HUES6 (cell line): ENCODE data around the gene COL26A1.

Experiments
- H3K27ac ChIP-seq: 2 replicates; pipeline ENCODE4 v1.7.0; 2013; ENCODE audit warnings: low read depth, mild to moderate bottlenecking, low read length, inconsistent platforms
- H3K27me3 ChIP-seq: 2 replicates; pipeline ENCODE4 v1.6.1; 2013; ENCODE audit warnings: low read length; ENCODE audit not compliant: control insufficient read depth, insufficient read depth
- H3K36me3 ChIP-seq: 2 replicates; pipeline ENCODE4 v1.6.1; 2013; ENCODE audit warnings: low read length; ENCODE audit not compliant: control insufficient read depth, insufficient read depth
- H3K4me1 ChIP-seq: 2 replicates; pipeline ENCODE4 v1.6.1; 2013; ENCODE audit warnings: low read length; ENCODE audit not compliant: control insufficient read depth, insufficient read depth
- H3K4me3 ChIP-seq: 2 replicates; pipeline ENCODE4 v1.5.1; 2013; ENCODE audit warnings: low read depth, low read length
- H3K9ac ChIP-seq: one replicate; pipeline ENCODE4 v1.6.1; 2013; ENCODE audit warnings: mild to moderate bottlenecking, low read length
- H3K9me3 ChIP-seq: 2 replicates; pipeline ENCODE4 v1.6.1; 2013; ENCODE audit warnings: low read depth, low read length; ENCODE audit not compliant: control insufficient read depth, insufficient read depth

Gene COL26A1

DNA sequence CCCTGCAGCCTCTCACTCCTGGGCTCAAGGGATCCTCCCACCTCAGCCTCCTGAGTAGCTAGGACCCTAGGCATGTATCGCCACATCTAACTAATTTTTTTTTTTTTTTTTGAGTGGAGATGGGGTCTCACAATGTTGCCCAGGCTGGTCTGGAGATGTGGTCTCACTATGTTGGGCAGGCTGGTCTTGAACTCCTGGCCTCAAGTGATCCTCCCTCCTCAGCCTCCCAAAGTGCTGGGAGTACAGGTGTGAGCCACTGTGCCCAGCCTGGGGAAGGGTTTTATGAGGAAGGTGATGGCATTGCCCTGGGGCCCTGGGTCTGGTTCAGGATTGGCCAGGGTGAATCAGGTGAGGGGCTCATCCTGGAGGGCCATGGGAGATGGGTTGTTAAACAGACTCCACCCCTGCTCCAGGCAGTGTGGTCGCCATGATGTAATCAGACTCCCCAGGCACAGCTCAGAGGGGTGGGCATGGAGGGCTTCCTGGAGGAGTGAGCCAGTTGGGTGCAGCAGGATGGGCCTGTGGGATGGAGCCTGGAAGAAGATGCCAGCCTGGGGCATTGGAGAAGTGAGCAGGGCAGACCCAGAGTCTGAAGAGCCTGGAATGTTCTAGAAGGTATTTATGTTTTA is 183.7 kb downstream of the COL26A1 start:
- Histone ChIP-seq H3K4me3 (no peak overlapping the region), H3K9me3 (no peaks in the 10 kb centered on the region), H3K27ac (no peak overlapping the region), H3K27me3 (no peaks in the 10 kb centered on the region), H3K9ac (no peak overlapping the region), H3K4me1 (peaks cover 3% of the 10 kb centered on the region; the same call in 1 of the 2 replicates), H3K36me3 (peaks cover 13% of the 10 kb centered on the region)

DNA sequence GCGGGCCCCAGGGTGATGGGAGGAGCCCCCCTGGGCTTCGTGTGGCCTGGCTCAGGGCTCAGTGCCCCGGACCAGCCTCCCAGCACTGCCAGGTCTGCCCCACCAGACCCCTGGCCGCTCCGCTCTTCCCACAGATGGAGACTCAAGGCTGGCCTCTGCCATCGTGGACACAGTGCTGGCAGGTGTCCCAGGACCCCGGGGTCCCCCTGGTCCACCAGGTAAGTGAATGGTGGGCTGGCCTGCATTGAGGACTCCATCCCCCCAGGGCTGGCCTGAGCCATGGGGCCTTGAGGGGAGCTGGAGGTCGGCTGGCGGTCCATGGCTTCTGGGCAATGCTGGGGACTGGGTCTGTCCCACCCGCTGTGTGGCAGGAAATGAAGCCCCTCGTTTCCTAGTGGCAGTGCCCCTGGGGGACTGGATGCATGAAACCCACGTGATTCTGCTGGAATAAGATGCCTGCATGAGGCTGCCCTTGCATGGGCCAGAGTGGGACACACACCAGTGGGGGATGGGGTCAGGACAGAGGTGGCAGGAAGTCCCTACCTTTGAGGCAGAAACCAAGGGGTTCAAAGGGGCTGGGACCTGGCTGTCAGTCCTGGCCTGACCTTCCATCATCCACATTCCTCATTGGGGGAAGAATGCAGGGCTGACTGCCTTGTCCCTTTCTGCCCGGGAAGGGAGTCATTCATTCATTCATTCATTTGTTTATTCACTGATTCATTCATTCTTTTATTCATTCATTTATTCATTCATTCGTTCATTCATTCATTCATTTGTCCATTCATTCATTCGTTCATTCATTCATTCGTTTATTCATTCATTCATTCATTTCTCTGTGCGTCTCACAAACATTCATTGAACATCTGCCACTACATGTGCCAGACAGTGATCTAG is 184.6 kb downstream of the COL26A1 start:
- Histone ChIP-seq H3K9me3 (no peaks in the 10 kb centered on the region), H3K27me3 (no peaks in the 10 kb centered on the region), H3K9ac (no peak overlapping the region), H3K36me3 (peaks cover 13% of the 10 kb centered on the region), H3K27ac (no peak overlapping the region), H3K4me1 (peaks cover 3% of the 10 kb centered on the region; the same call in 1 of the 2 replicates), H3K4me3 (no peak overlapping the region)

DNA sequence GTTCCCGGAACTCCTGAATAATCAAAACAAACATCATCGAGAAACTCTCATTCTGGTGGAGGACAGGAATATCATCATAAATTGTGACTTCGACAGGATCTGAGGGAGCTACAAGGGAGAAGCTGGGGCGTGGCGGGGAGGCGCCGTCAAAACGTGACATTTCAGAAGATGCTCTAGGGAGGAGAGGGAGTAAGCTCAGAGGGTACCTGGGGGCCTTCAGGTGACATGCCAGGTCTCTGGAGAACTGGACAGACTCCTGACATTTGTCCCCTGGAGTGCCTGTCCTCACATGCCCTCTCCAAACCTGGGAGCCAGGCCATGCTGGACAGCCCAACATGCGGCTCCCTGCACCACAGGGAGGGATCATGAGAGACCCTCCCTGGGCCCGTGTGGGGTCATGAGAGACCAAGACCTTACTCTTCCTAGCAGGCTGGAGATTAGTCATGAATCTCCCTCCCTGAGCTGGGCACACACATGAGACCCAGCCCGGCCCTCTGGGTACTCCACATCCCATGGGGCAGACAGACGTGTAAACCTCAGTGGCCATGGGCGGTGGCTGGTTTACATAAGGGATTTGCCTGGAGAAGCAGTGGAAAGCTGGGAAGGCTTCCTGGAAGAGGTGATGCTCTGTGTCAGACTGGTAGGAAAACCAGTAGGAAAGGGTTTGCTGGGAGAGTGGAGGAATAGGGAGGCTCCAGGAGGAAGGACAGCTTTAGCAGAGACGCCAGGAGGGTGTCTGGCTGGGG is 185.4 kb downstream of the COL26A1 start:
- peaks cover 13% of the 10 kb centered on the region for H3K36me3 ChIP-seq
- H3K4me3 ChIP-seq: no peak overlapping the region
- peaks cover 3% of the 10 kb centered on the region; the same call in 1 of the 2 replicates for H3K4me1 ChIP-seq
- H3K27ac ChIP-seq: no peak overlapping the region
- H3K9ac ChIP-seq: no peak overlapping the region
- H3K9me3 ChIP-seq: no peaks in the 10 kb centered on the region
- no peaks in the 10 kb centered on the region for H3K27me3 ChIP-seq

DNA sequence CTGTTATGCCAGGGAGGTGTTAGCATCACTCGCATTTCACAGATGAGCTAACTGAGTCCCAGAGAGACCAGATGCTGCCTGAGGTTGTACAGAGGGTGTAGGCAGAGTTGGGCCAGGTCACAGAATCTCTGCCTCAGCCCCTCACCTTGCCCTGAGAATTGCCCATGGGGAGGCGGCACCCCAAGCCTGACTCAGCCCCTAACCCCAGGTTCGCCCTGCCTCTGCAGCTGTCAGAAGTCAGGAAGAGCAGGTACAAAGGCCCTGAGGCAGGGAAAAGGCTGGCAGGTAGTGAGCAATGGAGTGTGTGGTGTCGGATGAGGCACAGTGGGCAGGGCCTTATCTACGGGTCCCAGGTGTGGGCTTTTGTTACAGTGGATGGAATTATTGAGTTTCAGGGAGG is 187.1 kb downstream of the COL26A1 start:
- Histone ChIP-seq H3K9ac (no peak overlapping the region), H3K27ac (no peak overlapping the region), H3K27me3 (no peaks in the 10 kb centered on the region), H3K36me3 (peaks cover 13% of the 10 kb centered on the region), H3K4me1 (peaks cover 3% of the 10 kb centered on the region; the same call in 1 of the 2 replicates), H3K4me3 (no peak overlapping the region), H3K9me3 (no peaks in the 10 kb centered on the region)

DNA sequence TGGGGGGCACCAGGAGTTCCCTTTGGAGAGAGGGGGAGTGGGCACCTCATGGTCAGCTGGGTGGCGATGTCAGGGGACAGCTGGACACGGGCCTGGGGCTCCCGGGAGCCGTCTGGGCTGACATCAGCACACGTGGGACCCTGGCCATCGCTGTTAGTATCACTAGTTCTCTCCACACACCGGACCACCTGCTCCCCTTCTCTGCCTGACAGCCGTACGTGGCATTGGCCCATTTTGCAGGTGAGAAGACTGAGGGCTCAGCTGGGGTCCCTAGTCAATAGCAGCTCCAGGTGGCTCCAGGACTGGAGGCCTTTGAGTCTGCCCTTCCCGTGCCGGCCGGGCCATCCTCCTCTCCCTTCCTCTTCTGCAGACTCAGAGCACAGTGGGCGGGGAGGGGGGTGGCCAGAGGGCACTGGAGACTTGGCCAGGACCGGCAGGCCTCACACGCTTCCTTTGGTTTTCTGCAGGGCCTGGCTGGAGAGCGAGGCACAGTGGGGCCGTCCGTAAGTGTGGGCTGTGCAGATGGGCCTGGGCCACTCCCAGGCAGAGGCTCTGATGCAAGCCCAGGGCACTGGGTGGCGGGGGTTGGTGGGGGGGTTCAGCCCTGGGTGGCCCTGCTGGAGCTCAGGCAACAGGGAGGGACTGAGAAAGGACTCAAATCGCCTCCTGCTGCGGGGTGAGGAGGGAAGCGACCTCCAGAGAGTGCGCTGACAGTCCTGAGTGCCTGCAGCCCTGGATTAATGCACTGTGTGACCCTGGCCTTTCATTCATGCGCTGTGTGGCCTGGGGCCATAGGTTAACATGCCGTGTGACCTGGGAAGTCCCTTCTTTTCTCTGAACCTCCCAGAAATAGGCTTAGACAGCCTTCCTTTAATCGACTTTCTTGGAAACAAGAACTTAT is 188.2 kb downstream of the COL26A1 start:
- H3K27ac ChIP-seq: no peak overlapping the region
- peaks cover 13% of the 10 kb centered on the region for H3K36me3 ChIP-seq
- peaks cover 3% of the 10 kb centered on the region; the same call in 1 of the 2 replicates for H3K4me1 ChIP-seq
- H3K27me3 ChIP-seq: no peaks in the 10 kb centered on the region
- no peak overlapping the region for H3K9ac ChIP-seq
- no peaks in the 10 kb centered on the region for H3K9me3 ChIP-seq
- H3K4me3 ChIP-seq: no peak overlapping the region

DNA sequence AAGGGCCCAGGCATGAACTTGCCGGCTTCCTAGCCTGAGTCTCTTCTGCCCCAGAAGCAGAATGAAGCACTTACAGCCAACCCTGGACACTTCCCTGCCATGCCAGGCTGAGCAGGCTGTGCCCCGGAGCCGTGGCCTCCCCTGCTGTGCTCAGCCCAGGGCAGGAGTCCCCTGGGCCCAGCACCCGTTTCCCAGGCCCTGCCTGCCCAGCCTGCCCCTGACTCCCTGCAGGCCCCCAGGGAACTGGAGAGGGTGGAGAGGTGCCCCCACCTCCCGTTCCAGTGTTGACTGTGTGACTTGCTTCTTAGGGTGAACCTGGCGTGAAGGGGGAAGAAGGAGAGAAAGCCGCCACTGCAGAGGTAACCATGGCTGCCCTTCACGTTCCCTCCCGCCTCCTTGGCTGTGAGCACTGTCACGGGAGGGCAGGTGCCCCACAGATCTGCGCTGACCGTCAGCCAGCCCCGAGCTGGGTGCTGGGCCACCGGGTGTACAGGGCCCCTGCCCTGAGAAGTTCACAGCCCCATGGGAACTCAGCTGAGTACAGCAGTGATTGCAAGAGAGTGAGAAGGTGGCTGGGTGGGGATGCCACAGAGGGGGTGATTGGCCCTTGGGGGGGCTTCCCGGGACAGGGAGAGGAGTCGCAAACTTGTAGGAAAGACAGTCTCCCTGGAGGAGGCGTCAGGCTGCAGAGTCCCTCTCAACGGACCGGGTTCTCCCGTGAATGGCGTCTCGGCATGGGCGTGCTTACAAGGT is 190.5 kb downstream of the COL26A1 start:
- Histone ChIP-seq H3K36me3 (0 out of 2 replicates have a peak, but pooled peaks cover 4% of the 10 kb centered on the region), H3K9me3 (no peaks in the 10 kb centered on the region), H3K27ac (no peak overlapping the region), H3K9ac (no peak overlapping the region), H3K4me1 (peaks cover 3% of the 10 kb centered on the region; the same call in 1 of the 2 replicates), H3K27me3 (no peaks in the 10 kb centered on the region), H3K4me3 (no peak overlapping the region)

DNA sequence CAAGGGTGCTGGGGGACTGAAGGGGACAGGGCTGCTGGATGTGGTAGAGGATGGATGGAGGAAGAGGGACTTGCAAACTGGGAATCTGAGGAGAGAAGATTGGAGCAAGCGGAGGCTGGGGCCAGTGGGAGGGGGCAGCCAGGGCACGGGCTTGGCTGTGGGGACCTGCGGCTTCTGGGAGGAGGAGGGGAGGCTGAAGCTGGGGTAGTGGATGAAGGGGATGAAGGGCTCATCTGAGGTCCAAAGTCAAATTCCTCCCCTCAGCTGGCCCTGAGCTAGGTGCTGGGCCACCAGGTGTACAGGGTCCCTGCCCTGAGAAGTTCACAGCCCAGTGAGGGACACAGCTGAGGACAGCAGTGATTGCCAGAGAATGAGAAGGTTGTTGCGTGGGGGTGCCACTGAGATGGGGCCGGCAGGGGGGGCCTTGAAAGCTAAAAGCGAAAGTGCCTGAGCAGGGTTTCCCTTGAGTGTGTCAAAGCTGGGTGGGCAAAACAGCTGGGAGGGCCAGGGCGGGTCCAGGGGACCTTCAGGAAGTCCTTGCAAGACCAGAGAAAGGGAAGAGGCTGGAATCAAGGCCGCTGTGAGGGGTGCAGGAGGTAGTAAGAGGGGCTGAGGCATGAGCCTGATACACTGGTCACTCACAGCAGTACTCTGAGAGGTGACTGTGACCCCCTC is 191.2 kb downstream of the COL26A1 start:
- H3K9ac ChIP-seq: no peak overlapping the region
- H3K9me3 ChIP-seq: no peaks in the 10 kb centered on the region
- no peaks in the 10 kb centered on the region for H3K27me3 ChIP-seq
- H3K4me3 ChIP-seq: no peak overlapping the region
- H3K36me3 ChIP-seq: 0 out of 2 replicates have a peak, but pooled peaks cover 4% of the 10 kb centered on the region
- peaks cover 3% of the 10 kb centered on the region; the same call in 1 of the 2 replicates for H3K4me1 ChIP-seq
- H3K27ac ChIP-seq: no peak overlapping the region

DNA sequence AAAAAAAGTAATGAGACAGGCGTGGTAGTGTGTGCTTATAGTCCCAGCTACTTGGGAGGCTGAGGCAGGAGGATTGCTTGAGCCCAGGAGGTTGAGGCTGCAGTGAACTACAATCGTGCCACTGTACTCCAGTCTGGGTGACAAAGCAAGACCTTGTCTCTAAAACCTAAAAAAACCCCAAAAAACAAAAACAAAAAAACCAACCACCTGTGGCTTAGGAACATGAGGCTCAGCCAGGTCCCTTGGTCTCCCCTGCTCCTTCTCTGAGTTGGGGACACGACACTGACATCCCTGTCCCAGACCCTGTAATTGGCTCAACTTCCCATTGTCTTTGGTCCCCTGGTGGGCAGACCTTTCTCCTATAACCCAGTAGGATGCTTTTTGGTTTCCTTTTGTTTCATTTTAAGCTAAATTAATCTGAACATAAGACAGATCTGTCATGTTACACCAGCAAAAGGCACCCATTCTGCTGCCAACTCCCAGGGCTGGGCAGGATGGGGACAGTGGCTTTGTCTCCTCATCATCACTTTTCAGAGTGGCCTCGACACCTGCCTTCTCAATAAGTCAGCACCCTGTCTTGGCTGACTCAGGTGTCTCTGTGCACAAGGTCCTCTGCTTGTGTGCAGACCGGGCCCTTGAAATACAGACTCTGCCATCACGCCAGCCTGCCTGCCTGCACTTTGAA is 192.1 kb downstream of the COL26A1 start:
- no peaks in the 10 kb centered on the region for H3K9me3 ChIP-seq
- peaks cover 3% of the 10 kb centered on the region; the same call in 1 of the 2 replicates for H3K4me1 ChIP-seq
- H3K4me3 ChIP-seq: no peak overlapping the region
- no peak overlapping the region for H3K9ac ChIP-seq
- no peaks in the 10 kb centered on the region for H3K27me3 ChIP-seq
- H3K36me3 ChIP-seq: 0 out of 2 replicates have a peak, but pooled peaks cover 2% of the 10 kb centered on the region
- H3K27ac ChIP-seq: no peak overlapping the region

DNA sequence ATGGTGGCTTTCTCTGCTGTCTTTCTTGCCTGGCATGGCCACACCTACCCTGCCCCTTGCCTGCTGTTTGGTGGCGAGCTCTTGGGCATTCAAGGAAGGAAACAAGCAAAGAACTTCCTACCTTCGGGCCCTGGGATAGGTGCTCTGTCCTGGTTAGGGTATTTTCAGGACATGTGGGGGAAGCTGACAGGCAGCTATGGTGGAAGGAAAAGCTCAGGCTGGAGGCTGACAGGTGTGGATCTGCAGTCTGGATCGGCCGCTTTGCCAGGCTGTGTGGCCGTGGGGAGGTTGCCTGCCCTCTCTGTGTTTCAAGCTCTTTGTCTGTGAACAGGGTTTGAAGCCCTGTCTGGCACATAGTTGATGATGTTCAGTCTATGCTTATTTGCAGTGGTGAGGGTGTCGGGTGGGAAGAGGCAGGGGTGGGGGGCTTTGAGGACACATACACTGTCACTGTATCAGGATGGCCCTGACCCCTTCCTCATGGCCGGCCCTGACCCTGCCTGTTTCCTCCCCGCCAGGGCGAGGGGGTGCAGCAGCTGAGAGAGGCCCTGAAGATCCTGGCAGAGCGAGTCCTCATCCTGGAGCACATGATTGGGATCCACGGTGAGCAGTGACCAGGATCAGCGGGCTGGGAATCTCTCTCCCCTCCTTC is 192.7 kb downstream of the COL26A1 start:
- H3K27me3 ChIP-seq: no peaks in the 10 kb centered on the region
- H3K27ac ChIP-seq: no peak overlapping the region

More for the DNA sequence above, 192.7 kb downstream of the COL26A1 start:
- Histone ChIP-seq H3K4me1 (peaks cover 3% of the 10 kb centered on the region; the same call in 1 of the 2 replicates), H3K9ac (no peak overlapping the region), H3K9me3 (no peaks in the 10 kb centered on the region), H3K4me3 (no peak overlapping the region), H3K36me3 (no peaks in the 10 kb centered on the region)
